Measurements from ENCODE around the gene LRRC37A. TPM values are rescaled to one million over a fixed set of nuclear protein-coding genes. Genes with fewer than 3 reads are reported as not detected.
"Not testable (repeated sequence)": the region's sequence is repeated elsewhere in the genome, so short reads cannot be mapped to it uniquely, and the experiment has no call there.

LRRC37A gene
- total and polyA plus RNA-seq, 10 of the 15 experiments (the other 5 are each of a cell fraction or from before 2014, with no cell fraction given), result 0.18 to 4.0 (median 2.4) TPM

DNA sequence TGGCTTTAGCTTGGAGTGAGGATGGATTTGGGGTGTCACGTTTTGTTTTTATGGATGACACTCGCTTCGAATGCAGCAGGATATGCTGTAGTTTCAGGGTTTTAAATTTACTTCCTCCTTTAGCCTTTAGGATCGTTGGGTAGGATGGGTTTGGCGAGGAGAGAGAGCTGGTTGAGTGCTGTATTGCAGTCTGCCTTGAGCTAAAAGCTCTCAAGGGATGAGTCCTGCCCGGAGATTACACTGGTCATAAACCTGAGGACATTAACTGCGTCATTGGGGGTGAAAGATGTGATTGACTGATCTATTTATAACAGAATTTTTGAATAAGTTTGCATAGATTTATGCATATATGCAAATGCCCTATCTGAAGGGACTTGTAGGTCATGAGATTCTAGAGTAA is 78.5 kb downstream of the LRRC37A start:
- H3K9me3 ChIP-seq (replicated peaks; ENCODE audit: control insufficient read depth, insufficient read depth, low read length); H3K4me3 ChIP-seq; BruUV-seq (replicated peaks); CTCF ChIA-PET; RAD21 ChIA-PET (ENCODE audit: unreplicated experiment); DNase-seq (ENCODE audit: low read depth, low spot score); H3K4me1 ChIP-seq (ENCODE audit: control insufficient read depth, insufficient read depth, low read length); POLR2A ChIA-PET; H3K27ac ChIP-seq (ENCODE audit: control insufficient read depth, insufficient read depth); in situ Hi-C loops (cut with MboI); H2AFZ ChIP-seq (ENCODE audit: control insufficient read depth, low read depth, low read length); FAIRE-seq; H3K79me2 ChIP-seq (ENCODE audit: control insufficient read depth, insufficient read depth, low read length); SMC1A ChIA-PET (ENCODE audit: uncharacterized antibody, unreplicated experiment); H3K27me3 ChIP-seq (replicated peaks in 1 of 2; ENCODE audit: control insufficient read depth in 2 of 2, insufficient read depth in 2 of 2, low read length in 1 of 2); H3K4me2 ChIP-seq (ENCODE audit: control insufficient read depth, insufficient read depth); H3K9ac ChIP-seq (ENCODE audit: control insufficient read depth, insufficient read depth, low read length); H4K20me1 ChIP-seq (ENCODE audit: control insufficient read depth, insufficient read depth); H3K36me3 ChIP-seq (ENCODE audit: control insufficient read depth in 2 of 2, insufficient read depth in 2 of 2, low read length in 1 of 2); intact Hi-C loops (cut with micrococcal nuclease; ENCODE audit: unreplicated experiment): not testable (repeated sequence)
- ATAC-seq, result peak; percentile 88
- no CpG with 5 or more reads among the region's 7 CpGs for WGBS (ENCODE audit: insufficient coverage, insufficient replicate concordance, low lambda C conversion rate, missing lambda C conversion rate)

DNA sequence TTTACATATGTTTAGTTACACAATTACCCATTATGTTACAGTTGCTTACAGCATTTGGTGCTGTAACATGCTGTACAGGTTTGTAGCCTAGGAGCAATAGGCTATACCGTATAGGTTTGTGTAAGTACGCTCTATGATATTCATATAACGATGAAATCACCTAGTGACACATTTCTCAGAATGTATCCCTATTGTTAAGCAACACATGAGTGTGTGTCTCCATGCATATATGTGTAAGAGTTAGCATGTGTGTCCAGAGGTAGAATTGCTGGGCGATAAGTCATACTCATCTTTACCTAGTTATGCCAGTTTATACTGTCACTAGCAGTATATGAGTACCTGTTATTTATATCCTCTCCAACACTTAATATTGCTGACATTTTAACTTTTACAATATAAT is 88.2 kb downstream of the LRRC37A start:
- H3K9me3 ChIP-seq (replicated peaks; ENCODE audit: control insufficient read depth, insufficient read depth, low read length); H3K36me3 ChIP-seq (ENCODE audit: control insufficient read depth in 2 of 2, insufficient read depth in 2 of 2, low read length in 1 of 2); H3K27ac ChIP-seq (ENCODE audit: control insufficient read depth, insufficient read depth); SMC1A ChIA-PET (ENCODE audit: uncharacterized antibody, unreplicated experiment); BruUV-seq (replicated peaks); DNase-seq (ENCODE audit: low read depth, low spot score); in situ Hi-C loops (cut with MboI); H3K4me2 ChIP-seq (ENCODE audit: control insufficient read depth, insufficient read depth); H4K20me1 ChIP-seq (ENCODE audit: control insufficient read depth, insufficient read depth); CTCF ChIA-PET; RAD21 ChIA-PET (ENCODE audit: unreplicated experiment); H3K9ac ChIP-seq (ENCODE audit: control insufficient read depth, insufficient read depth, low read length); H3K4me3 ChIP-seq; FAIRE-seq; intact Hi-C loops (cut with micrococcal nuclease; ENCODE audit: unreplicated experiment); H2AFZ ChIP-seq (ENCODE audit: control insufficient read depth, low read depth, low read length); POLR2A ChIA-PET; H3K27me3 ChIP-seq (replicated peaks in 1 of 2; ENCODE audit: control insufficient read depth in 2 of 2, insufficient read depth in 2 of 2, low read length in 1 of 2); H3K4me1 ChIP-seq (ENCODE audit: control insufficient read depth, insufficient read depth, low read length); H3K79me2 ChIP-seq (ENCODE audit: control insufficient read depth, insufficient read depth, low read length); ATAC-seq: not testable (repeated sequence)
- WGBS (ENCODE audit: insufficient coverage, insufficient replicate concordance, low lambda C conversion rate, missing lambda C conversion rate), result 100% methylated on average over 3 of the region's 4 CpGs

DNA sequence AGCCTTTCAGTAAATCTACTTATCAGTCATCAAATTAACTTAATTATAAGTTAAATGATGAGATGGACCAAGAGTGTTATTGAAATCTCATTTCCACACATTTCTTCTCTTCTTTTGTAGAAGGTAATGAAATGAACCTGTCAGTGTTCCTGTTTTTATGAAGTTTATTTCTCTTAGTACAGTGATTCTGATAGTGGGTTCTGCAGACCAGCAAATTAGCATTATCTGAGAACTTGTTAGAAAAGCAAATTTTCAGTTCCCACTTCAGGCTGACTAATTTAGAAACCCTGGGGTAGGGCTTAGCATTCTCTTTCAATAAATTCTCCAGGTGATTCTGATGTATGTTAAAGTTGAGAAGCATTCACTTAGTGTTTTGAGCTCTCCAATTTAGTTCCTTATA is 90.6 kb downstream of the LRRC37A start:
- POLR2A ChIA-PET; in situ Hi-C loops (cut with MboI); H3K27me3 ChIP-seq (replicated peaks in 1 of 2; ENCODE audit: control insufficient read depth in 2 of 2, insufficient read depth in 2 of 2, low read length in 1 of 2); H3K4me1 ChIP-seq (ENCODE audit: control insufficient read depth, insufficient read depth, low read length); H3K27ac ChIP-seq (ENCODE audit: control insufficient read depth, insufficient read depth); BruUV-seq (replicated peaks); H3K79me2 ChIP-seq (ENCODE audit: control insufficient read depth, insufficient read depth, low read length); SMC1A ChIA-PET (ENCODE audit: uncharacterized antibody, unreplicated experiment); DNase-seq (ENCODE audit: low read depth, low spot score); H4K20me1 ChIP-seq (ENCODE audit: control insufficient read depth, insufficient read depth); H3K36me3 ChIP-seq (ENCODE audit: control insufficient read depth in 2 of 2, insufficient read depth in 2 of 2, low read length in 1 of 2); H2AFZ ChIP-seq (ENCODE audit: control insufficient read depth, low read depth, low read length); H3K4me3 ChIP-seq; intact Hi-C loops (cut with micrococcal nuclease; ENCODE audit: unreplicated experiment); CTCF ChIA-PET; H3K9me3 ChIP-seq (replicated peaks; ENCODE audit: control insufficient read depth, insufficient read depth, low read length); RAD21 ChIA-PET (ENCODE audit: unreplicated experiment); H3K9ac ChIP-seq (ENCODE audit: control insufficient read depth, insufficient read depth, low read length); H3K4me2 ChIP-seq (ENCODE audit: control insufficient read depth, insufficient read depth): not testable (repeated sequence)
- FAIRE-seq, result peak; percentile 88
- peak; percentile 72 for ATAC-seq

Small RNA genes within 50 kb of the gene (small RNA-seq; reads per million reads assigned to genes)
- not detected for gene RN7SL656P

Other genes with a start within 250 kb of the LRRC37A start
- gene KANSL1, start 101.7 kb upstream of the LRRC37A start, total RNA-seq (2014; rRNA removed), result 38.1 and 41.9 TPM in 2 replicates
- gene KANSL1, start 101.7 kb upstream of the LRRC37A start, total RNA-seq (2014; rRNA removed; fragmentation: Illumina TruSeq; extraction: Trizol), result 55.1 and 58.9 TPM in 2 replicates
- gene KANSL1, start 101.7 kb upstream of the LRRC37A start, total RNA-seq (2021), result 53.1 and 60.6 TPM in 2 replicates
- gene KANSL1, start 101.7 kb upstream of the LRRC37A start, polyA plus RNA-seq (2011; rRNA removed), result 29.8 and 35.5 TPM in 2 replicates
- gene KANSL1, start 101.7 kb upstream of the LRRC37A start, polyA plus RNA-seq (2014; fragmentation: Illumina TruSeq; extraction: Trizol), result 27.4 and 30.2 TPM in 2 replicates
- gene KANSL1, start 101.7 kb upstream of the LRRC37A start, polyA plus RNA-seq (2014; fragmentation: Nextera tagmentation; extraction: Ambion mirVana), result 1 to 10 TPM; 4.7 to 8.8 TPM
- gene KANSL1, start 101.7 kb upstream of the LRRC37A start, polyA plus RNA-seq (2014; rRNA removed), result 21.8 and 28.6 TPM in 2 replicates
- gene KANSL1, start 101.7 kb upstream of the LRRC37A start, polyA plus RNA-seq (2016; fragmentation: Nextera tagmentation; extraction: Ambion mirVana), result 10 to 100 TPM; 17.9 to 22.1 TPM
- 5.8 and 6.0 TPM in 2 replicates for gene ARL17B, start 66.6 kb downstream of the LRRC37A start, total RNA-seq (2014; rRNA removed)
- 7.2 and 8.2 TPM in 2 replicates for gene ARL17B, start 66.6 kb downstream of the LRRC37A start, total RNA-seq (2014; rRNA removed; fragmentation: Illumina TruSeq; extraction: Trizol)
- 15.3 and 17.2 TPM in 2 replicates for gene ARL17B, start 66.6 kb downstream of the LRRC37A start, total RNA-seq (2021)
- gene ARL17B, start 66.6 kb downstream of the LRRC37A start, polyA plus RNA-seq (2011; rRNA removed), result 9.3 and 11.0 TPM in 2 replicates
- 6.7 and 7.4 TPM in 2 replicates for gene ARL17B, start 66.6 kb downstream of the LRRC37A start, polyA plus RNA-seq (2014; fragmentation: Illumina TruSeq; extraction: Trizol)
- gene ARL17B, start 66.6 kb downstream of the LRRC37A start, polyA plus RNA-seq (2014; fragmentation: Nextera tagmentation; extraction: Ambion mirVana), result 10 to 100 TPM; 23.3 to 23.6 TPM
- gene ARL17B, start 66.6 kb downstream of the LRRC37A start, polyA plus RNA-seq (2014; rRNA removed), result 9.5 and 13.1 TPM in 2 replicates
- 10 to 100 TPM; 24.8 to 25.1 TPM for gene ARL17B, start 66.6 kb downstream of the LRRC37A start, polyA plus RNA-seq (2016; fragmentation: Nextera tagmentation; extraction: Ambion mirVana)
- gene LRRC37A2, start 217.3 kb downstream of the LRRC37A start, total RNA-seq (2014; rRNA removed), result 5.4 TPM in 2 replicates
- gene LRRC37A2, start 217.3 kb downstream of the LRRC37A start, total RNA-seq (2014; rRNA removed; fragmentation: Illumina TruSeq; extraction: Trizol), result 5.9 and 6.2 TPM in 2 replicates
- gene LRRC37A2, start 217.3 kb downstream of the LRRC37A start, total RNA-seq (2021), result 5.6 and 5.8 TPM in 2 replicates
- gene LRRC37A2, start 217.3 kb downstream of the LRRC37A start, polyA plus RNA-seq (2011; rRNA removed), result 8.4 and 9.9 TPM in 2 replicates
- gene LRRC37A2, start 217.3 kb downstream of the LRRC37A start, polyA plus RNA-seq (2014; fragmentation: Illumina TruSeq; extraction: Trizol), result 7.1 TPM in 2 replicates
- gene LRRC37A2, start 217.3 kb downstream of the LRRC37A start, polyA plus RNA-seq (2014; fragmentation: Nextera tagmentation; extraction: Ambion mirVana), result 1 to 10 TPM; 2.8 to 4.0 TPM
- 4.8 and 5.3 TPM in 2 replicates for gene LRRC37A2, start 217.3 kb downstream of the LRRC37A start, polyA plus RNA-seq (2014; rRNA removed)
- gene LRRC37A2, start 217.3 kb downstream of the LRRC37A start, polyA plus RNA-seq (2016; fragmentation: Nextera tagmentation; extraction: Ambion mirVana), result 10 to 100 TPM in 1 of 2 experiments, 1 to 10 TPM in 1; 9.9 to 10.5 TPM

Measured in GM12878 (cell line).